GM12865 (cell line): ENCODE results near the gene SMAD2.

Experiments used
- DNase-seq: peaks from one replicate; pipeline ENCODE4 v3.0.0; 2010; ENCODE audit warnings: low read depth
- H3K4me3 ChIP-seq: 2 replicates; pipeline ENCODE4 v1.5.1; 2011; ENCODE audit warnings: mild to moderate bottlenecking, low read depth, low read length, control low read depth
- CTCF ChIP-seq: IDR thresholded peaks from 2 replicates; pipeline ENCODE4 v1.5.1; 2011; ENCODE audit warnings: low read length, control low read depth, low read depth, inconsistent platforms; ENCODE audit not compliant: insufficient read depth; ENCODE audit errors: missing control alignments

The SMAD2 gene

GRCh38 chr18:47800756-47801155 is 129.7 kb downstream of the SMAD2 start:
- TF ChIP-seq CTCF = no peak
- no peak for DNase-seq
- H3K4me3 ChIP-seq = no peak overlapping the region

- TF ChIP-seq CTCF = no peak
- DNase-seq = no peak
Measured at GRCh38 chr18:47800248-47800647, 130.2 kb downstream of the SMAD2 start.

GRCh38 chr18:47799376-47799775 is 131.1 kb downstream of the SMAD2 start:
- no peak overlapping the region for H3K4me3 ChIP-seq
- DNase-seq = no peak
- TF ChIP-seq CTCF = no peak

More at GRCh38 chr18:47800248-47800647, 130.2 kb downstream of the SMAD2 start:
- no peak overlapping the region for H3K4me3 ChIP-seq

- no peak overlapping the region for H3K4me3 ChIP-seq
- no peak for TF ChIP-seq CTCF
- no peak for DNase-seq
Measured at GRCh38 chr18:47798366-47798765, 132.1 kb downstream of the SMAD2 start.

- no peak for TF ChIP-seq CTCF
- H3K4me3 ChIP-seq = no peak overlapping the region
- no peak for DNase-seq
Measured at GRCh38 chr18:47797126-47797525, 133.3 kb downstream of the SMAD2 start.

- H3K4me3 ChIP-seq = no peak overlapping the region
- TF ChIP-seq CTCF = no peak
- no peak for DNase-seq
Measured at GRCh38 chr18:47795434-47795814, 135.0 kb downstream of the SMAD2 start.

- H3K4me3 ChIP-seq = no peak overlapping the region
- DNase-seq = no peak
- no peak for TF ChIP-seq CTCF
Measured at GRCh38 chr18:47794725-47795433, 135.6 kb downstream of the SMAD2 start.
